Heart left ventricle (tissue), 13 donors: ENCODE data around the gene PGS1.

Source experiments
- CTCF ChIP-seq, 12 donors: fragments of 200-600 bp; sonication (generic) in 4 of 12; IDR thresholded peaks; one replicate each; pipeline versions ENCODE4 v1.5.0 to v1.8.0; 2018 to 2022; ENCODE audit warnings: antibody characterized with exemption in 12 of 12, mild to moderate bottlenecking in 5 of 12
- POLR2A ChIP-seq, 2 donors: fragments of 450-650 bp; IDR thresholded peaks; one replicate each; pipeline ENCODE4 v1.6.1; 2017; ENCODE audit warnings: antibody characterized with exemption in 2 of 2, mild to moderate bottlenecking in 2 of 2, moderate library complexity in 2 of 2
- donor health status: ischemic (EF 13 %, LVEDD 7.1; RV severe dilation, severe dysfunction).
- donor health status: DM: no; HTN: yes; CAD: no.
- donor health status: DM: no; HTN: no; CAD: no.
- donor health status: ischemic (EF 25% LVEDD 6.9; RV normal size, moderate dysfunction).
- donor health status: ischemic (EF 25% LVEDD 5.7; RV mildly dilated, moderate dysfunction).
- donor health status: ischemic (EF 35%, LVEDD 5.7; RV mildly dilated, moderate dysfunction).
- donor health status: nonischemic (EF 11% LVEDD 7.7; RV severe dilation, severe dysfunction).
- donor health status: DM: yes; HTN: yes; CAD: no.
- donor health status: PGD.
- donor health status: ischemic (EF 29% LVEDD 5.4; RV normal size, mild dysfunction).
- donor health status: nonischemic (EF 23%, LVEDD 6.1; RV moderate dilation, normal function).

DNA sequence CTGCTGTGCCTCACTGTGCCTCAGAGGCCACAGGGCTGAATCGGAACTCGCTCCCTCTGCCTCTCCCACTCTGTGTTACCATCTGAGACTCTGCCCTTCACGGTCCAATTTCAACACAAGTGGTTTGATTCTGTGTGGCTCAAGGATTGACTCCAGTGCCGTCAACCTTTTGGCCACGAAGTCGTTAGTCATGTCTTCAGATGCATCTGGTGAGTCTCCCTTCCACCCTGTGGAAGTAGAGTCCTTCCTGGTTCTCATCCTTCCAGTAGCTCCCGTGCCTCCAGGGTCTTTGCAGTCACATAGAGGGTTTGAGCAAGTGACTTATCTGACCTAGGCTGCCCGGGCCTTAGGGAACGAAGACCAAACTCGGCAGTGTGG, 51.2 kb downstream of the PGS1 start:
- TF ChIP-seq POLR2A (IDR thresholded peaks at IDR 0.05) (no peak), CTCF (IDR thresholded peaks at IDR 0.05) (no peak)
